ENCODE results near the gene PKLR. TPM values are rescaled to one million over a fixed set of nuclear protein-coding genes. Genes with fewer than 3 reads are reported as not detected.

Gene PKLR
- total and polyA plus RNA-seq, 10 donors: 0.04 to 0.74 (median 0.39) TPM; not detected in 5

DNA sequence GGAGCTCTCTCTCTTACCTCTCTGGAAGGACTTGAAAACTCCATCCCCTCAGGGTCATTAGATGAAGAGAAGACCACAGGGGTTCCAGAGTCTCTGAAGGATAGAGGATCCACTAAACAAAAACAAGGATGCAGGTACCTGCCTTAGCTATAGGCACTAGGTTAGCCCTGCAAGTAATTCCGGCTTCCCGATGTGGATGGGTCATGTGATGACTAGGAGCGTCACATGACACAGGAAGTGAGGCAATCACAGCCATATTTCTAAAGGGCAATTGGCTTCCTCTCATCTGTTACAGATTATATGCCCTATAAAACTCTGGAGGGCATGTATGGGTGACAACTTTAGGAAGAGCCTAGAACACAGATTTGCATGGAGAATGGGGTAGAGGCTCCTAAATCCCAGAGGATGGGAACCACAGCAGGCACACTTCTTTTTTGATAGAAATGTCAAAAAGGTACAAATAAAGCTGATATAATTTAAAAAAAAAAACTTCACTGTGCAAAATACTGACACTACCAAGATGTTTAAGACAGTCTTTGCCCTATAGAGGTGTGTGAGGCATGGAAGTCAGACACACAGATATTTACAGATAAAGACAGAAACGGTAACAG lies 60.1 kb downstream of the PKLR start:
- peak in 1 of 3 donors; percentile 83 for TF ChIP-seq POLR2AphosphoS5 (IDR thresholded peaks at IDR 0.05)
- TF ChIP-seq POLR2A (IDR thresholded peaks at IDR 0.05): no peak
- TF ChIP-seq, protein P1, sequence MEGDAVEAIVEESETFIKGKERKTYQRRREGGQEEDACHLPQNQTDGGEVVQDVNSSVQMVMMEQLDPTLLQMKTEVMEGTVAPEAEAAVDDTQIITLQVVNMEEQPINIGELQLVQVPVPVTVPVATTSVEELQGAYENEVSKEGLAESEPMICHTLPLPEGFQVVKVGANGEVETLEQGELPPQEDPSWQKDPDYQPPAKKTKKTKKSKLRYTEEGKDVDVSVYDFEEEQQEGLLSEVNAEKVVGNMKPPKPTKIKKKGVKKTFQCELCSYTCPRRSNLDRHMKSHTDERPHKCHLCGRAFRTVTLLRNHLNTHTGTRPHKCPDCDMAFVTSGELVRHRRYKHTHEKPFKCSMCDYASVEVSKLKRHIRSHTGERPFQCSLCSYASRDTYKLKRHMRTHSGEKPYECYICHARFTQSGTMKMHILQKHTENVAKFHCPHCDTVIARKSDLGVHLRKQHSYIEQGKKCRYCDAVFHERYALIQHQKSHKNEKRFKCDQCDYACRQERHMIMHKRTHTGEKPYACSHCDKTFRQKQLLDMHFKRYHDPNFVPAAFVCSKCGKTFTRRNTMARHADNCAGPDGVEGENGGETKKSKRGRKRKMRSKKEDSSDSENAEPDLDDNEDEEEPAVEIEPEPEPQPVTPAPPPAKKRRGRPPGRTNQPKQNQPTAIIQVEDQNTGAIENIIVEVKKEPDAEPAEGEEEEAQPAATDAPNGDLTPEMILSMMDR (IDR thresholded peaks at IDR 0.05 in 8 of 11, conservative IDR thresholded peaks at IDR 0.05 in 3 of 11): no peak
- no peaks in the 10 kb centered on the region for H3K9me3 ChIP-seq
- H3K27ac ChIP-seq: peak overlapping the region; percentile 27 to 97 (median 92)
- 12 to 18% (median 15%) methylated on average over 4 of the region's 4 CpGs for WGBS, 5 donors
- peaks cover 0 to 4% (median 0%) of the 10 kb centered on the region in 7 donors for H3K27me3 ChIP-seq (replicated peaks in 1 of 7)
- peak; percentile 83 for DNase-seq
- H3K4me1 ChIP-seq: peaks cover 22 to 73% (median 51%) of the 10 kb centered on the region in 6 donors
- H3K36me3 ChIP-seq: peaks cover 0 to 39% (median 23%) of the 10 kb centered on the region in 6 donors
- intact Hi-C loops (cut with DNase I; ENCODE audit: low total_unique reads): no loop called here
- peak overlapping the region; percentile 19 to 70 (median 46) for H3K4me3 ChIP-seq

Small RNA genes lying within 50 kb of the gene (microRNA-seq; reads per million reads assigned to microRNA genes)
- gene MIR555: 0 reads per million in 3 donors

Other genes starting within 250 kb of the PKLR start
- gene EFNA4, start 237.7 kb downstream of the PKLR start, total RNA-seq: 1 to 10 TPM; 4.6 to 7.7 (median 6.0) TPM
- 1 to 10 TPM; 7.3 to 9.5 (median 8.7) TPM for gene EFNA4, start 237.7 kb downstream of the PKLR start, polyA plus RNA-seq
- gene EFNA3, start 222.6 kb downstream of the PKLR start, total RNA-seq: 1 to 10 TPM in 6 of 7 donors, not detected in 1; 1.6 to 4.3 (median 2.4) TPM
- gene EFNA3, start 222.6 kb downstream of the PKLR start, polyA plus RNA-seq: 1 to 10 TPM; 1.4 to 2.0 (median 1.7) TPM
- gene EFNA1, start 173.6 kb downstream of the PKLR start, total RNA-seq: 10 to 100 TPM in 5 of 7 donors, 1 to 10 TPM in 2; 8.0 to 19.4 (median 10.3) TPM
- gene EFNA1, start 173.6 kb downstream of the PKLR start, polyA plus RNA-seq: 1 to 10 TPM; 3.7 to 8.0 (median 7.8) TPM
- 10 to 100 TPM; 28.4 to 41.4 (median 38.2) TPM for gene SLC50A1, start 165.6 kb downstream of the PKLR start, total RNA-seq
- gene SLC50A1, start 165.6 kb downstream of the PKLR start, polyA plus RNA-seq: 10 to 100 TPM; 60.1 to 73.8 (median 72.5) TPM
- 10 to 100 TPM; 25.0 to 62.4 (median 49.9) TPM for gene DPM3, start 160.9 kb downstream of the PKLR start, total RNA-seq
- gene DPM3, start 160.9 kb downstream of the PKLR start, polyA plus RNA-seq: 100 to 1,000 TPM; 205 to 262 (median 229) TPM
- 100 to 1,000 TPM; 113 to 154 (median 136) TPM for gene KRTCAP2, start 128.1 kb downstream of the PKLR start, total RNA-seq
- gene KRTCAP2, start 128.1 kb downstream of the PKLR start, polyA plus RNA-seq: 100 to 1,000 TPM; 193 to 203 (median 200) TPM
- gene TRIM46, start 127.6 kb downstream of the PKLR start, total RNA-seq: 1 to 10 TPM in 6 of 7 donors, under 1 TPM in 1; 0.83 to 3.6 (median 1.6) TPM
- under 1 TPM; 0.35 to 0.77 (median 0.46) TPM for gene TRIM46, start 127.6 kb downstream of the PKLR start, polyA plus RNA-seq
- gene THBS3, start 93.5 kb downstream of the PKLR start, total RNA-seq: 10 to 100 TPM; 14.3 to 22.6 (median 20.5) TPM
- 10 to 100 TPM; 10.2 to 31.2 (median 27.7) TPM for gene THBS3, start 93.5 kb downstream of the PKLR start, polyA plus RNA-seq
- 10 to 100 TPM; 28.2 to 40.9 (median 33.2) TPM for gene MTX1, start 92.7 kb downstream of the PKLR start, total RNA-seq
- 10 to 100 TPM; 43.7 to 48.4 (median 44.5) TPM for gene MTX1, start 92.7 kb downstream of the PKLR start, polyA plus RNA-seq
- 10 to 100 TPM in 6 of 7 donors, 1 to 10 TPM in 1; 9.9 to 19.3 (median 15.6) TPM for gene ENTREP3, start 46.0 kb downstream of the PKLR start, total RNA-seq
- gene ENTREP3, start 46.0 kb downstream of the PKLR start, polyA plus RNA-seq: 10 to 100 TPM in 1 of 3 donors, 1 to 10 TPM in 2; 6.5 to 13.2 (median 9.4) TPM
- 10 to 100 TPM; 46.5 to 52.4 (median 49.8) TPM for gene SCAMP3, start 39.1 kb downstream of the PKLR start, total RNA-seq
- gene SCAMP3, start 39.1 kb downstream of the PKLR start, polyA plus RNA-seq: 10 to 100 TPM; 51.8 to 59.9 (median 53.2) TPM
- gene CLK2, start 27.9 kb downstream of the PKLR start, total RNA-seq: 10 to 100 TPM; 61.0 to 89.9 (median 71.8) TPM
- gene CLK2, start 27.9 kb downstream of the PKLR start, polyA plus RNA-seq: 10 to 100 TPM; 38.6 to 82.0 (median 77.4) TPM
- gene HCN3, start 24.0 kb downstream of the PKLR start, total RNA-seq: 1 to 10 TPM in 6 of 7 donors, under 1 TPM in 1; 0.65 to 3.3 (median 1.9) TPM
- gene HCN3, start 24.0 kb downstream of the PKLR start, polyA plus RNA-seq: 1 to 10 TPM in 2 of 3 donors, under 1 TPM in 1; 0.89 to 1.6 (median 1.4) TPM
- 100 to 1,000 TPM in 2 of 7 donors, 10 to 100 TPM in 5; 84.5 to 118 (median 94.5) TPM for gene FDPS, start 7.4 kb upstream of the PKLR start, total RNA-seq
- 100 to 1,000 TPM; 111 to 134 (median 130) TPM for gene FDPS, start 7.4 kb upstream of the PKLR start, polyA plus RNA-seq
- gene RUSC1, start 19.5 kb upstream of the PKLR start, total RNA-seq: 10 to 100 TPM; 11.4 to 21.1 (median 18.0) TPM
- 10 to 100 TPM in 2 of 3 donors, 1 to 10 TPM in 1; 8.5 to 17.3 (median 10.8) TPM for gene RUSC1, start 19.5 kb upstream of the PKLR start, polyA plus RNA-seq

Measured in spleen (tissue), 11 donors.